Keratinocyte (primary cell): ENCODE measurements around the gene ETDB. TPM values are rescaled to one million over a fixed set of nuclear protein-coding genes. Genes with fewer than 3 reads are reported as not detected.

Source experiments
- DNase-seq: peaks from one replicate; pipeline ENCODE4 v3.0.0-alpha.2; 2011; ENCODE audit warnings: low read depth, missing footprints, low spot score
- FAIRE-seq: peaks from 2 replicates; lab custom pipeline; 2011; peaks lifted over from hg19 to GRCh38; lab: Jason Lieb, UNC
- H2AFZ ChIP-seq: 2 replicates; pipeline ENCODE4 v1.6.0; 2012; ENCODE audit warnings: low read length, control low read depth, inconsistent platforms; ENCODE audit not compliant: control insufficient read depth
- H3K27ac ChIP-seq: 2 replicates; pipeline ENCODE4 v1.5.1; 2011; ENCODE audit warnings: low read length; ENCODE audit not compliant: control insufficient read depth, insufficient read depth
- H3K27me3 ChIP-seq: 3 replicates; pipeline ENCODE4 v1.6.0; 2011; ENCODE audit warnings: low read length; ENCODE audit not compliant: control insufficient read depth, insufficient read depth; ENCODE audit errors: extremely low read depth
- H3K36me3 ChIP-seq, 2 experiments: 2 replicates in 1 of 2; 3 replicates in 1 of 2; pipeline ENCODE4 v1.5.1; 2011; ENCODE audit warnings: low read length in 2 of 2, mild to moderate bottlenecking in 1 of 2; ENCODE audit not compliant: control insufficient read depth in 2 of 2, insufficient read depth in 2 of 2; ENCODE audit errors: extremely low read depth in 1 of 2
- H3K4me1 ChIP-seq: 3 replicates; pipeline ENCODE4 v1.5.1; 2011; ENCODE audit warnings: low read length; ENCODE audit not compliant: control insufficient read depth, insufficient read depth; ENCODE audit errors: extremely low read depth
- H3K4me2 ChIP-seq: 3 replicates; pipeline ENCODE4 v1.6.0; 2011; ENCODE audit warnings: low read depth, low read length; ENCODE audit not compliant: control insufficient read depth, insufficient read depth; ENCODE audit errors: extremely low read depth
- H3K4me3 ChIP-seq, 3 experiments: fragments of 200-600 bp in 1 of 3; sonication (generic) in 1 of 3; 2 replicates in 2 of 3; 3 replicates in 1 of 3; pipeline ENCODE4 v1.5.1; 2011 to 2016; ENCODE audit warnings: low read length in 3 of 3, mild to moderate bottlenecking in 3 of 3, control low read depth in 2 of 3, inconsistent platforms in 1 of 3, low read depth in 1 of 3, mixed read lengths in 1 of 3, mixed run types in 1 of 3, moderate library complexity in 1 of 3; ENCODE audit not compliant: control insufficient read depth in 2 of 3, insufficient read depth in 2 of 3; ENCODE audit errors: extremely low read depth in 1 of 3
- H3K79me2 ChIP-seq: 2 replicates; pipeline ENCODE4 v1.6.0; 2012; ENCODE audit warnings: low read length; ENCODE audit not compliant: control insufficient read depth, insufficient read depth
- H3K9ac ChIP-seq: 3 replicates; pipeline ENCODE4 v1.6.0; 2011; ENCODE audit warnings: low read length; ENCODE audit not compliant: control insufficient read depth, insufficient read depth; ENCODE audit errors: extremely low read depth
- H3K9me1 ChIP-seq: 3 replicates; pipeline ENCODE4 v1.6.0; 2011; ENCODE audit warnings: low read length; ENCODE audit not compliant: control insufficient read depth, insufficient read depth; ENCODE audit errors: extremely low read depth
- H3K9me3 ChIP-seq: 2 replicates; pipeline ENCODE4 v1.5.1; 2012; ENCODE audit warnings: low read depth, low read length; ENCODE audit not compliant: control insufficient read depth
- H4K20me1 ChIP-seq: 3 replicates; pipeline ENCODE4 v1.6.0; 2011; ENCODE audit warnings: low read length; ENCODE audit not compliant: control insufficient read depth, insufficient read depth; ENCODE audit errors: extremely low read depth
- CTCF ChIP-seq, 3 experiments: IDR thresholded peaks in 1 of 3; conservative IDR thresholded peaks in 1 of 3; optimal IDR thresholded peaks in 1 of 3; 2 replicates in 2 of 3; 3 replicates in 1 of 3; pipeline versions ENCODE3 to v1.5.1; 2011; ENCODE audit warnings: low read length in 3 of 3, mild to moderate bottlenecking in 3 of 3, moderate library complexity in 2 of 3, control low read depth in 1 of 3, inconsistent platforms in 1 of 3; ENCODE audit not compliant: insufficient read depth in 2 of 3; ENCODE audit errors: extremely low read depth in 1 of 3
- EZH2 ChIP-seq: IDR thresholded peaks from one replicate; pipeline ENCODE4 v1.6.1; 2012; ENCODE audit warnings: inconsistent platforms, mild to moderate bottlenecking, low read length, moderate library complexity
- dilution Hi-C: fragments of 300-500 bp; cut with MboI; formaldehyde crosslinking; loops from one replicate; pipeline ENCODE4 v1.7.0; 2020; ENCODE audit warnings: low sequenced_read_pairs; ENCODE audit not compliant: extremely low pct_ligation_motif_present
- polyA plus RNA-seq, 5 experiments: library from polyadenylated mRNA; depleted of rRNA in 3 of 5; stranded (reverse) in 3 of 5; stranded (forward) in 1 of 5; unstranded in 1 of 5; fragments of >200 nt; gene quantifications; 1 replicate in 1 of 5; 2 replicates in 3 of 5; 3 replicates in 1 of 5; pipeline versions ENCODE4 v1.2.1 to v1.2.3, GENCODE V29; 2011 to 2012; ENCODE audit warnings: missing spikeins in 2 of 5, low read depth in 1 of 5, low replicate concordance in 1 of 5

Gene ETDB
- polyA plus RNA-seq, 1 donor (not counting 4 experiments of a cell fraction or from before 2014, with no cell fraction given) = not detected

DNA sequence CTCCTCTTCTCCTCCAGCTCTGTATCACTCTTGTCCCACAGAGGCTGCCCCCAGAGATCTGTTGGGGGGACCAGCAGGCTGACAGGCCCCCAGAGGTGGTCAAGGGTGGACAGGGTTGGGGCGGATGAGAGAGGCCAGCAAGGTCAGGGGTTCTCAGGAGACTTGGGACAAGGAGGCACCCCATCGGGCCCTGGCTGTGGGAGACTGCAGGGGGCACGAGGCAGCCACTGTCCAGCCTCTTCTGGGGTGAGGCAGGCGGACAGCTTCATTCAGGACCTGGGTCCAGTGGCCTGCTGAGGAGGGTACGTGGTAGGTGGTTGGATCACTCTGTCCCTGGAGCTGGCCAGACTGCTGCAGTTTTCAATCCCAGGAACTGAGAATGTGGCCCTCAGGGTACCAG lies 24.6 kb downstream of the ETDB start:
- Histone ChIP-seq H3K36me3 (no peaks in the 10 kb centered on the region), H3K9me1 (no peaks in the 10 kb centered on the region), H3K79me2 (no peaks in the 10 kb centered on the region), H2AFZ (no peak overlapping the region), H3K27ac (no peak overlapping the region), H3K4me2 (no peak overlapping the region), H3K4me3 (no peak overlapping the region), H4K20me1 (no peaks in the 10 kb centered on the region), H3K9ac (no peak overlapping the region), H3K9me3 (no peaks in the 10 kb centered on the region), H3K27me3 (no peaks in the 10 kb centered on the region), H3K4me1 (no peaks in the 10 kb centered on the region)
- no peak for DNase-seq
- no peak for TF ChIP-seq CTCF (optimal IDR thresholded peaks at IDR 0.05 in 1 of 3, IDR thresholded peaks at IDR 0.05 in 1 of 3, conservative IDR thresholded peaks at IDR 0.05 in 1 of 3; ENCODE audit: extremely low read depth in 1 of 3, insufficient read depth in 2 of 3, low read length in 3 of 3)
- TF ChIP-seq EZH2 = no peak
- no peak for FAIRE-seq
- dilution Hi-C loops = no loop called here

GRCh38 chrX:135094726-135095125 lies 25.6 kb downstream of the ETDB start:
- H3K4me2 ChIP-seq = no peak overlapping the region
- dilution Hi-C loops = no loop called here
- no peaks in the 10 kb centered on the region for H3K9me3 ChIP-seq
- no peaks in the 10 kb centered on the region for H4K20me1 ChIP-seq
- no peak for DNase-seq
- H3K4me1 ChIP-seq = no peaks in the 10 kb centered on the region
- no peaks in the 10 kb centered on the region for H3K27me3 ChIP-seq
- TF ChIP-seq EZH2 (no peak), CTCF (optimal IDR thresholded peaks at IDR 0.05 in 1 of 3, IDR thresholded peaks at IDR 0.05 in 1 of 3, conservative IDR thresholded peaks at IDR 0.05 in 1 of 3; ENCODE audit: extremely low read depth in 1 of 3, insufficient read depth in 2 of 3, low read length in 3 of 3) (no peak)
- H2AFZ ChIP-seq = no peak overlapping the region
- FAIRE-seq = no peak
- no peaks in the 10 kb centered on the region for H3K9me1 ChIP-seq
- H3K4me3 ChIP-seq = no peak overlapping the region
- H3K79me2 ChIP-seq = no peaks in the 10 kb centered on the region
- H3K36me3 ChIP-seq = no peaks in the 10 kb centered on the region
- no peak overlapping the region for H3K9ac ChIP-seq
- no peak overlapping the region for H3K27ac ChIP-seq
